Stimulated activated CD4-positive, alpha-beta T cell treated with anti-CD3 and anti-CD28 coated beads, Interleukin-2, amount 100 ng/mL, for 24 hours (primary cell): ENCODE data around the gene FNDC3A.
"Not testable (repeated sequence)": the region's sequence is repeated elsewhere in the genome, so short reads cannot be mapped to it uniquely, and the experiment has no call there.

Experiments used
- DNase-seq, 2 donors: peaks; one replicate each; pipeline ENCODE4 v3.0.0-alpha.2; 2020

Gene FNDC3A

DNA sequence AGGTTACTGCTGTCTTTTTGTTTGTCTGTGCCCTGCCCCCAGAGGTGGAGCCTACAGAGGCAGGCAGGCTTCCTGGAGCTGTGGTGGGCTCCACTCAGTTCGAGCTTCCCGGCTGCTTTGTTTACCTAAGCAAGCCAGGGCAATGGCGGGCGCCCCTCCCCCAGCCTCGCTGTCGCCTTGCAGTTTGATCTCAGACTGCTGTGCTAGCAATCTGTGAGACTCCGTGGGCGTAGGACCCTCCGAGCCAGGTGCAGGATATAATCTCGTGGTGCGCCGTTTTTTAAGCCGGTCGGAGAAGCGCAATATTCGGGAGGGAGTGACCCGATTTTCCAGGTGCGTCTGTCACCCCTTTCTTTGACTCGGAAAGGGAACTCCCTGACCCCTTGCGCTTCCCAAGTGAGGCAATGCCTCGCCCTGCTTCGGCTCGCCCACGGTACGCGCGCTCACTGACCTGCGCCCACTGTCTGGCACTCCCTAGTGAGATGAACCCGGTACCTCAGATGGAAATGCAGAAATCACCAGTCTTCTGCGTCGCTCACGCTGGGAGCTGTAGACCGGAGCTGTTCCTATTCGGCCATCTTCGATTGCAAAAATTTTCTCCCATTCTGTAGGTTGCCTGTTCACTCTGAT, 182.4 kb downstream of the FNDC3A start:
- not testable (repeated sequence) for DNase-seq

DNA sequence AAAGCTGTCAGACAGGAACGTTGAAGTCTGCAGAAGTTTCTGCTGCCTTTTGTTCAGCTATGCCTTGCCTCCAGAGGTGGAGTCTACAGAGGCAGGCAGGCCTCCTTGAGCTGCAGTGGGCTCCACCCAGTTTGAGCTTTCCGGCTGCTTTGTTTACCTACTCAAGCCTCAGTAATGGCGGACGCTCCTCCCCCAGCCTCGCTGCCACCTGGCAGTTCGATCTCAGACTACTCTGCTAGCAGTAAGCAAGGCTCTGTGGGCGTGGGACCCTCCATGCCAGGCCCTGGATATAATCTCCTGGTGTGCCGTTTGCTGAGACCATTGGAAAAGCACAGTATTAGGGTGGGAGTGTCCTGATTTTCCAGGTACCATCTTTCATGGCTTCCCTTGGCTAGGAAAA, 187.4 kb downstream of the FNDC3A start:
- not testable (repeated sequence) for DNase-seq

DNA sequence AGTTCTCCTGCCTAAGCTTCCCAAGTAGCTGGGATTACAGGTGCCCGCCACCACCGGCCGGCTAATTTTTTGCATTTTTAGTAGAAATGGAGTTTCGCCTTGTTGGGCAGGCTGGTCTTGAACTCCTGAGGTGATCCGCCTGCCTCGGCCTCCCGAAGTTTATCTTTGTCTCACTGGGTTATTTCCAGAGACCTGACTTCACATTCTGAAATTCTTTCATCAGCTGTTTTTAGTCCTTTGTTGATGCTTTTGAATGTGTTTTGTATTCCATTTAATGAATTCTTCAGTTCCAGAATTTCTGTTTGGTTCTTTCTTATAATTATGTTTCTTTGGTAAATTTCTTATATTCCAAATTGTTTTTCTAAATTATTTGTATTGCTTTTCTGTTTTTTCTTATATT, 189.0 kb downstream of the FNDC3A start:
- DNase-seq: no peak

DNA sequence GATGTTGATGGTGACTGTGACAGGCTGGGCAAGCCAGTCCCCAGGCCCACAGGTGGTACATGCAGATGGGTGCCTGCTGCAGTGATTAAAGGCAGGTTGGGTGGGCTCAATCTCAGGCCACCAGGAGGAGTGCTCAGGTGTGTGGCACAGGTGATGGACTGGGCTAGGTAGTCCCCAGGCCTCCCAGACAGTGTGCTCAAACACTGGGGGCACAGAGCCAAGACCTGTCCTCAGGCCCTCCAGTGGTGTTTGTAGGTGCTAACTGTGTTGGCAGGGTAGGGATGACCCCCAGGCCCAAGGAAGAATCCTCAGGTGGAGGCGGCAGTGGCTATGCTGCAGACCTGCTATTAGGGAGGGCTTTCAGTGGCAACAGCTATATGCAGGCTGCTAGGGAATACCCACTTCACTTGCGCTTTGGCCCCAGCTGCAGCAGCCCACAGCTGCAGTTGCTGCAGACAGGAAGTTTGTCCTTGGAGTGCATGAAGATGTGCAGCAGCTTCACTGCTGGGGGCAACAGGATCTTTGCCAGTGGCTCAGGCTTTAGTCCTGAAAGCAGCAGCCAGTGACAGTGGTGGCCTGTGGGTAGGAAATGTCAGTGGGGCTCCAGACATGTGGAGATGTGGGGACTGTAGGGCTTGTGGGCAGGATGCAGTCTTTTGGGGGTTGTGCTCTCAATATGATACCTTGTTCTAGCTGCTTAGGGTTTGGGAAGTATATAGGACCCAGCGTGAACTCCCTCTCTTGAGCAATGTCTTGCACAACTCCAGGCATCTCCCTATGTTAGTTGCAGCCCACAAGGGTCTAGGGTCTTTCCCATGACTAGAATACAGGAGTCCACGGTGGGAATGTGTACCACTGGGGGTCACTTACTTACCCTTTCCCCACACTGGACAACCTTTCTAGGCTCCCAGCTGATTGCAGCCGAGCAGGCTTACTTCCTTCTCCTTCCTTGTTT, 190.4 kb downstream of the FNDC3A start:
- no peak for DNase-seq

DNA sequence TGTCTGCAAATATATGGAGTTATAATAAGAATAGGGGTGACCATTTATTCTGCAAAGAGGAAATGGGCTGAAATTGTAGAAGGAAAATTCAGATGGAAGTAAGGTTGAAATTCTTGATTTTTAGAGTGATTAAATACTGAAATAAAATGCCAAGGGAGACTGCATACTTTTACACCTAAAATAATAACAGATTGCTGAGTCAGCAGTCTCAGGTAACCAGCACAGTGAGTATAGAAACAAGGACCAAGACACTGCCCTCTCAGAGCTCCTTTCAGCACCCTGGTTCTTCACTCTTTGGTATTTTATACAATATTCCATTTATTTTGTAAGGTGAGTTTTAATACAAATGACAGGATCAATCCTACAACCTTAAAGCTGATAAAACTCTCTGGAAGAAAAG, 195.6 kb downstream of the FNDC3A start:
- DNase-seq: no peak

DNA sequence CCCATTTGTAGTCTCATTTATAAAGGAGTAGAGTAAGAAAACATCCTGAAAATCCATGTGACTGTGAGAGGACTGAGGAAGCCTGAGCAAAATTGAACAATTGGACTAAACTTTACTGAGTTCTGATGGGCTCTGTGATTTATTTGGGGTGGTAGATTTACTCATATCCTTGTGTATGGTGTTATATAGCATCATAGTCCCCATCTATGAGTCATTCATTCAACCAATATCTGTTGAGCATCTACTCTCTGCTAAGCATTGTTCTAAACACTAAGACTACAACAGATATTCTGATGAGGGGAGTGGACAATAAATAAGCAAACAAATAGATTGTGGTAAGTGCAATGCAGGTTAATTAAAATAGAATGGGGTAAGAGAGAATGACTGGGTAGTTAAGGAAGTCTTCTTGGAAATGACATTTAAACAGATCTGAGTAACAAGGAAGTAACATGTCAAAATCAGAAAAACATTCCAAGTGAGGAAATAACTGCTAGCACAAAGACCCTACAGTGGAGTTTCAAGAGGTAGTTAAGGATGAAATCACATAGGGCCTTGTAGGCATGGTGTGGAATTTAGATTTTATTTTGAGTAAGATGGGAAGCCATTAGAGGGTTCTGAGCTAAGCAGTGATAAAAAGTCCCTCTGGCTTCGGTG, 208.1 kb downstream of the FNDC3A start:
- no peak for DNase-seq

DNA sequence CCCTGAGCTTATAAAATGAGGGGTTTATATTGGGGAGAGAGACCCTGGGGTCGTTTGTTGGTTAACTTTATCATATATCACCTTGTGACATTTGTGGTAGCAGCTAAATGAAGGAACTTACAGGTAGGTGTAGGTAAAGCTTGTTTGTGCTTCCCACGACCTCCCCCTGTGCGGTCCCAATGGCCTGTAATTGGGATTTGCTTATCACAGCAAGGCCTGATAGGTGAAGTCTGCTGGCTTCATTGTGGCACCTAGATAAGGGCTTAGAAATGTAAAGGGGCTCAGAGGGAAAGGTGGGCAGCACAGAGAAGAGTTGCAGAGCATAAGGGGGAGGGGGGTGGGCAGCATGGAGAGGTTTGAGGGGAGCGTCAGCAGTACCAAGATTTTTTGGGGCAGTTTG, 208.9 kb downstream of the FNDC3A start:
- no peak for DNase-seq

DNA sequence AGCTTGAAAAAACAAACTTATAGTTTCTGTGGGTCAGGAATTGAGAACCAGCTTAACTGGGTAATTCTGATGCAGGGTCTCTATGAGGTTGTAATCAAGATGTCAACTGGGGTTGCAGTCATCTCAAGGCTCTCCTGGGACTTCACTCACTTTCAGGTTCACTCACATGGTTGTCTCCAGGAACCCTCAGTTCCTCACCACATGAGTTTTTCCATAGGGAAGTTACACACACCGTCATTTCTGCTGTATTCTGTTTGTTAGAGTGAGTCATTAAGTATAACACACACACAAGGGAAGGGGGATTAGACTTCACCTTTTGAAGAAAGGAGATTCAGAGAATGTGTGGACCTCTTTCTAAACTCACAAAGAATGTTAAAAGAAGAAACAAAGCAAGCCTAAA, 209.6 kb downstream of the FNDC3A start:
- DNase-seq: no peak

DNA sequence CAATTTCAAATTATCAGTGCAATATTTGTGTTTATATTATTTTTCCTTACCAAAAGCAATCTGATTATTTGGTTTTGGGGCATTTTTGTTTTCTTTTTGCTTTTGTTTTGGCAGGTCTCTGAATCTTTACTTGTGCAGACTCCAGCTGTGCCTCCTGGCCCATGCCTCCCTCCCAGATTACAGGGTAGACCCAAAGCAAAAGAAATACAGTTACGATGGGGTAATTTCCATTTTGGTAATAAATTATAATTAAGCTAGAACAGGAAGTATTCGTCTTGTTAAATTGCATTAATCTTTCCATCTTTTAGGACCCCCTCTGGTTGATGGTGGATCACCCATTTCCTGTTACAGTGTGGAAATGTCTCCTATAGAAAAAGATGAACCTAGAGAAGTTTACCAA, 215.2 kb downstream of the FNDC3A start:
- no peak for DNase-seq

DNA sequence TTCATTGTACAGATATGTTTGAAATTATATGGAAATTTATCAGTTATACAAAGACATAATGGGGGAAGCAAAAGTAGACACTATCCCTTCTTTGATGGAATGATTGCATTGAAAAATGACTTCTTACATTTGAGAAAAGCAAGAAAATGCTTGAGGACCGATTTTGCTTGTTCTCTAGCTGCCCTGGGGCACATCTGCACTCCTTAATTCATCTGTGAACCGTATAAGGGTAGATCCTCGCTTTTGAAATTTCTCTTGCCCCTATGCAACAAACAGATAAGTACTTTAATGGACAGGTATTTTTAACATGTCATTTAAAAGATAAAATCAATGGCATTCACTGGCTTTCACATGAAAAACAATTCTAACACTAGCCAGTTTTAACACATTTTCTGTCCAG, 230.9 kb downstream of the FNDC3A start:
- DNase-seq: no peak

DNA sequence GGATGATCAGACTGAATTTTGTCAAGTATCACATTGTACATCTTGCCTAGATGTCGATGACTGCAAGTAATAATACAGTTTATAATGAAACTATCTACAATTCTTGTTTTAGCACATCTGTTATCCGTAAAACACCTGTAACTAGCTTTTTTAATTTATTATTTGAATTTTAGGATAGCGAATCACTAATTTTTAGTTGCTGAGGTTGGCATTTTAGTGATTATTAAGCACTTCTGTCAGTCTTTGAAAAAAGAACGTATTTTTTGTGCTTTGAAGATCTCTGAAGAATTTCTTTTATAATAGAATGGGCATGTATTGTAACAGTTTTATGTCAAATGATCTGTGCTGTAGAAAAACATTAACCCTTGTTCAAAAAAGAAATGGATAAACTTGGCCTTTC, 232.9 kb downstream of the FNDC3A start:
- DNase-seq: no peak

DNA sequence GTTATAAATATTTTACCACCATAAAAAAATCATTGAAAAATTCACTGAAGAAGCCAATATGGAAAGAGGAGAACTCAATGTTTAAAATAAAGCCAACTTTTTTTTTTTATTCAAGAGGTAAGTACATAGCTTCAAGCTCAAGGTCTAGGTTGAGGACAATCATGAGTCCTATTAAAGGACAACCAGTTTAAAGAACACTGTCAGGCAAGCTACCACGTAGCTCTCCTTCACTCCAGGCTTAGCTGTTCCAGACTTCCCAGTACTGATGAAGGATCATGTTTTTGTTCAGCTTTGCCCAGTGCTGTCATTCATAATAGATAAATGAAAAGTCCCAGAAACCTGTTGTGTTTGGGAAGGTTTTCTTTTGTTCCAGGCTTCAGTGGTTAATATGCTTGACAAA, 234.4 kb downstream of the FNDC3A start:
- DNase-seq: no peak

DNA sequence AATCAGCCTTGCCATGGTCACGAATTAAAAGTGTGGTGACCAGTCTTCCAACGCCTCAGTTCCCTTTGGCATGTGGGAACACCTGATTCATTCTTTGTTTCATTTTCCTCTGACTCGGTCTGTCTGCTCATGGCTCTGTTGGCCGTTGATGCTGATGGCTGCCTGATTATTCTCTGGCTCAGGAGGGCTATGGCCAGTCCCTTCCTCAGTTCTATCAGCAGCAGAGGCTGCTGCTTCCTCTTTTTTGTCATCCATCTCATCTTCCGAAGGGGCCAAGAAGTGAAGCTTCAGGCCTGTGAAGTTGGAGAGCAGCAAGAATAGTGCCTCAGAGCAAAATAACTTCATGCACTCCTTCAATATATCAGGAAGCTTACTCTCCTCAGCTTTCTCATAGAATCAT, 235.0 kb downstream of the FNDC3A start:
- no peak for DNase-seq

DNA sequence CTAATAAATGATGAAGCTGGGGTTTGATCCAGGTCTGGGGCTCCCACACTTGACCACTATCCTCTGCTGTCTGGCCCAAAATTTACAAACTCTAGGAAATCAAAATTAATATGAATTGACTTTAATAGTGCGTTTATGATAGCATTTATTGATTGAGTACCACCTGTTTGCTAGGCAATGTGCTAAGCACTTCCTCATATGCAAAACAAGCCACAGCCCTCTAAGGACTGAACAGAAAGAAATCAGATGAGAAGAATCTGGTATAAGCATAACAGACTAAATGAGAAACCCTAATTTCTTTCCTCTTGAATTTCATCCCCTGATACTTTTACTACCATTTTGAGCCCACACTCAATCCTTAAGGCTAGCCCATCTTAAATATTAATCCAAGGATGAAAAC, 237.8 kb downstream of the FNDC3A start:
- DNase-seq: no peak

DNA sequence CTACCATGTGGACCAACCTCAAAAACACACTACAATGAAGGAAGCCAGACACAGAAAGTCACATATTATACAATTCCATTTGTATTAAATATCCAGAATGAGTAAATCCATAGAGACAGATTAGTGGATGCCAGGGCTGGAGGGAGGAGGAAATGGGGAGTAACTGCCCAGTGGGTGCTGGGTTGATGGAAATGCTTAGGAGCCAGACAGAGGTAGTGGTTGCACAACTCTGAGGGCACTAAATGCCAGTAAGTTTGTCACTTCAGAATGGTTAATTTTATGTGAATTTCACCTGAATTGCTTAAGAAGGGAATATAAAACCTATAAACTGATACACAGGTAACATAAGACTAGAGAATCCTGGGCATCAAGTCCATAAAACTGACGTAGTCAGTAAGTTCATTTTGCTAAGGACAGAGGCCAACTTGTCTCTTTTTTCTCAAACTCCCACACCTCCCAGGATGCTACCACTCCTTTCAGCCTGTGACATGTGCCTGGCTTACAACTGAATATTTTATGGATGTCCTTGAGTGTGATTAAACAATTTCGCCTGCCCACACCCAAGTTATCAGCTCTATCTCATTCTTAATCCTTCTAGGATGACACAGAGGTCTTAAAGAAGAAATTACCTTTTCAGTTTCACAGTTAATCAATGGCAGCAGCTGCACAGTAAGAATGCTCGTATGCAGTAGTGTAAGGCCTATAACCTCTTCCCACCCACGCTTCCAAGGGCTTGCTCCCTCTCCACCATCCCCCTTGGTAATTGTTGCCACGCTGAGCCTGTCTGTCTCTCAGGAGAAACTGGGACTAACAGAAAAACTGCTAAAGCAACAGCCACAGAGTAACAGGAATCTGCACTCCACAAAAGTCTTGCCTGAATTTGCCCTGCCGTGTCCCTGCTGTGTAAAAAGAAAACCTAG, 238.5 kb downstream of the FNDC3A start:
- no peak for DNase-seq

DNA sequence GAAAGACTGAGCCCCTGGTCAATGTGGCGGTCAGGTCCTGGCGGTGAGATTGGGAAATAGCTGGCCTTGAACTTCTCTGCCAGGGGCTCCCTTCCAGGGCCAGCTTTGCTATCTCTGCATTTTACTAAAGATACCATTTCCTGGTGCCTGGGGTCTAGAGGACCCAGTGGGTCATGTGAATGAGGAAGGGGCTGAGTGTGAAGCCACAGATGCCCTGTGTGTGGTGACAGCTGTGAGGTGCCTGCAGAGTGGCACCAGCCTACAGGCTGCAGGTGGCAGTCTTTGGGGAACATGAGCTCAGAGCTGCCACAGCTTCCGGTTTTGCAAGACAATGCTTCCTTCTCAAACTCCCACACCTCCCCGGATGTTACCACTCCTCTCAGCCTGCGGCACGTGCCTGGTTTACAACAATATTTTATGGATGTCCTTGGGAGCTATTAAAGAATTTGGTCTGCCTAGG, 239.2 kb downstream of the FNDC3A start:
- DNase-seq: peak; percentile 38 to 42

DNA sequence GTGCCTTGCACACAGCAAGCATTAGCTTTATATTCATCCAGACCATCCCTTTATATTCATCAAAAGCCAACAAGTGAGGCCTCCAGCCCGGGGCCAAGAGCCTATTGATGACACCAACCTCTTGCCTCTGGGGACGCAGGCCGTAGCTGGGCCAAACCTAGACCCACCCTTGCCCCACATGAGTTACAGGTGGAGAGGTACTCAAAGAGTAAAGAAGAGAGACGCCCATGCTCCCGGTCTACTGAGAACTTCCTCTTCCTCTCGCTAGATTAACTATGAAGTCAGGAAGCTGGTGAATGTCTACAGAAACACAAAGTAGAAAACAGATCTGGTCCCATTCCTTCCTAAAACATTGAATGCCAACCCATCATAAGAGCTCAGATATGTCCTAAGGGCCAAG, 240.6 kb downstream of the FNDC3A start:
- DNase-seq: no peak

DNA sequence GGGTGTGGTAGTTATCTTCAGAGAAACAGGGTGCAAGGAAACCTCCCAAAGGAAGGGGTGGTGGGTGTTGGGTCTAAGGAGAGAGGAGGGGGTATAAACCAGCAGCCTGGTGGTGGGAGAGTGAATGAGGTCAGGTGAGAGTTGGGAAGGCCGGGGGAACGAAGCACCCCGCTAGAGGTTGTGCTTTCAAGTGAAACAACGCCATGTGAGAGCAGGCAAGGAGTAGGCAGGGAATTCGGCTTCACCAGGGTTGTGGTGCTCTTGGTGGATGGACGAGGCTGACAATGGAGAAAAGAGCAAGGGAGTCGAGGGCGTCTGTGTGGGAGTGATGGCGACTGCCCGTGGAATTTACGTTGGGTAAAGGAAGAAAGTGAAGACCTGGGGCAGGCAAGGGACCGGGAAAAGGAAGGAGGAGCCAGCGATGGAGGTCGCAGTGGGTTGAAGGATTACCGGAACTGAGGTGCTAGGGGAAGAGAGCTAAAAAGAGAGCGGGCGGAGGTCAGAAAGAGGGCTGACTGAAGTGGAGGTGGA, 242.3 kb downstream of the FNDC3A start:
- DNase-seq: no peak

DNA sequence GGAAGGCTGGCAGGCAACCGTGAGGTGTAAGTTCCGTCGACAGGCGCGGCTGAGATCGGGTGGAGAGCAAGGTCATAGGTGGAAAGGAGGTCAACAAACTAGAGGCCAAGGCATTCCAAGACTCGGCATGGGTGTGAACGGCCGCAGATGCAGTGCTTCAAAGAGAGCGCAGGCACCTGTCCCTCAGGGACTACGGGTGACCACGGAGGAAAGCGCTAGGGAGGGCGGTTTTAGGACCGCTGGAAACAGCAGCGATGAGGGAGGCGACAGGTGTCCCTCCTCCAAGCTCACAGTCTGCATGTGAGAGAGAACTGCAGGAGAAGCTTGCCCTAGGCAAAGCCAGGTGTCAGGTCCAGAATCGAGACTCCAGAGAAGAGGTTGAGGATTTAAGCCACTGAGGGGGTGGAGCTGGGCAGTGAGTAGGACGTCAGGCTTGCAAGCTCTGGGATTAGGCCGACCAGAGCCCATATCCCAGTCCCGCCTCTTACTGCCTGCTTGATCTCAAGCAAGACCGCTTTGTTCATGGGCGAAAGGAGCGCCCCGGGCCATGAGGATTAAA, 242.9 kb downstream of the FNDC3A start:
- DNase-seq: no peak

DNA sequence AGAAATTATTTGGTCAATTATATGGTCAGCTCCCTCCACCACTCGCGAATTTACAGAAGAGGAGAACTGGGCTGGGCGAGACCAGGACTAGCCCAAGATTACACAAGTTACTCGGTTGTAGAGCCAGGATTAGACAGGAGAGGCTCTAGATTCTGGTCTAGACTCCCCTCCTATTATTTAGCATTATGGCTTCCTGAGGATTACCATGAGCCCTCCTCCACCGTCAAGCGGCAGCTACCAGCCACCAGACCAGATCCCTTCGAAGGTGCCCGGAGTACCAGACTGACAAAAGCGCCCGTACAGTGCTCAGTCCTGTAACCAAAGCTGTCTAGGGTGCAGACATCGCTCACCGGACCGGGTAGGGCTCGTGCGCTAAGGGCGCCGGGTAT, 243.9 kb downstream of the FNDC3A start:
- no peak for DNase-seq

DNA sequence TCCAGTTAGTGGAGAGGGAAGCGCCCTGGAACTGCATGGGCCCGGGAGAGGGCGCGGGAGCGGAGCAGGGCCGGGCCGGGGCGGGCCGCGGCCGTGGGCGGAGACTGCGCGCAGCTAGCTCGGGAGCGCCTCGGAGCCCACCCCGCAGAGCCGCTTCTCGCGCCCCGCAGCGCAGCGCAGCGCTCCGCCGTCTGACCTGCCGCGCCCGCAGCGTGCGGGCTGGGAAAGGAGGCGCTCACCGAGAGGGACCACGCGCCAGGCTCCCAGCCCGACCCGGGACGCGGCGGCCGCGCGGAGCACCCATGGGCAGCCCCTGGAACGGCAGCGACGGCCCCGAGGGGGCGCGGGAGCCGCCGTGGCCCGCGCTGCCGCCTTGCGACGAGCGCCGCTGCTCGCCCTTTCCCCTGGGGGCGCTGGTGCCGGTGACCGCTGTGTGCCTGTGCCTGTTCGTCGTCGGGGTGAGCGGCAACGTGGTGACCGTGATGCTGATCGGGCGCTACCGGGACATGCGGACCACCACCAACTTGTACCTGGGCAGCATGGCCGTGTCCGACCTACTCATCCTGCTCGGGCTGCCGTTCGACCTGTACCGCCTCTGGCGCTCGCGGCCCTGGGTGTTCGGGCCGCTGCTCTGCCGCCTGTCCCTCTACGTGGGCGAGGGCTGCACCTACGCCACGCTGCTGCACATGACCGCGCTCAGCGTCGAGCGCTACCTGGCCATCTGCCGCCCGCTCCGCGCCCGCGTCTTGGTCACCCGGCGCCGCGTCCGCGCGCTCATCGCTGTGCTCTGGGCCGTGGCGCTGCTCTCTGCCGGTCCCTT, 244.5 kb downstream of the FNDC3A start, which contains the start of gene MLNR:
Gene MLNR (plus strand): TSS at position 303 of the 820 bp plus-strand sequence. CDS start 0 bp downstream, at position 303.
- peak; percentile 55 for DNase-seq
